T-helper 9 cell (primary cell): ENCODE data around the gene PROSER3.
"Not testable (repeated sequence)": the region's sequence is repeated elsewhere in the genome, so short reads cannot be mapped to it uniquely, and the experiment has no call there.

Experiments used
- DNase-seq: peaks from one replicate; pipeline ENCODE4 v3.0.0-alpha.2; 2020

PROSER3 gene

DNA sequence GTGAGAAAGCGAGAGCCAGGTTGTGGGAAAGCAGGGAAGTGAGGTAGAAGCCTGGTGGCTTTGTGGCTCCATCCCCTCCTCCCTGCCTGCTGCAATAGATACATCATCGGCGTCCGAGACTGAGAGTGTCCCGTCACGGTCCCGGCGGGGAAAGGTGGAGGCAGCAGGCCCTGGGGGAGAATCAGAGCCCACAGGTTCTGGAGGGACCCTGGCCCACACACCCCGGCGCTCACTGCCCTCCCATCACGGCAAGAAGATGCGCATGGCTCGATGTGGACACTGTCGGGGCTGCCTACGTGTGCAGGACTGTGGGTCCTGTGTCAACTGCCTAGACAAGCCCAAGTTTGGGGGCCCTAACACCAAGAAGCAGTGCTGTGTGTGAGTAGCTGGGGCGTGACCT is 35.1 kb upstream of the PROSER3 start:
- no peak for DNase-seq

- DNase-seq: no peak
Observed at GRCh38 chr19:35723671-35724070, 34.3 kb upstream of the PROSER3 start.

DNA sequence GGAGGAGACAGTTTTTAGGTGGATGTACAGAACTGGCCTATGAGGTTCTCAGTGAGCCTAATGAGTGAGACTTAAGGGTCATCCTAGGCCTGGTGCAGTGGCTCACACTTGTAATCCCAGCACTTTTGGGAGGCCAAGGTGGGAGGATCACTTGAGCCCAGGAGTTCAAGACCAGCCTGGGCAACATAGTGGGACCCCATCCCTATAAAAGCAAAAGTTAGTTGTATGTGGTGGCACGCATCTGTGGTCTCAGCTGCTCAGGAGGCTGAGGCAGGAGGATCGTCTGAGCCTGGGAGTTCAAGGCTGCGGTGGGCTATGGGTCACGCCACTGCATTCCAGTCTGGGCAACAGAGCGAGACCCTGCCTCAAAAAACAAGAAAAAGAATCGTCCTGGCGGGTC is 33.8 kb upstream of the PROSER3 start:
- DNase-seq: not testable (repeated sequence)

GRCh38 chr19:35724560-35724959 is 33.4 kb upstream of the PROSER3 start:
- no peak for DNase-seq

DNA sequence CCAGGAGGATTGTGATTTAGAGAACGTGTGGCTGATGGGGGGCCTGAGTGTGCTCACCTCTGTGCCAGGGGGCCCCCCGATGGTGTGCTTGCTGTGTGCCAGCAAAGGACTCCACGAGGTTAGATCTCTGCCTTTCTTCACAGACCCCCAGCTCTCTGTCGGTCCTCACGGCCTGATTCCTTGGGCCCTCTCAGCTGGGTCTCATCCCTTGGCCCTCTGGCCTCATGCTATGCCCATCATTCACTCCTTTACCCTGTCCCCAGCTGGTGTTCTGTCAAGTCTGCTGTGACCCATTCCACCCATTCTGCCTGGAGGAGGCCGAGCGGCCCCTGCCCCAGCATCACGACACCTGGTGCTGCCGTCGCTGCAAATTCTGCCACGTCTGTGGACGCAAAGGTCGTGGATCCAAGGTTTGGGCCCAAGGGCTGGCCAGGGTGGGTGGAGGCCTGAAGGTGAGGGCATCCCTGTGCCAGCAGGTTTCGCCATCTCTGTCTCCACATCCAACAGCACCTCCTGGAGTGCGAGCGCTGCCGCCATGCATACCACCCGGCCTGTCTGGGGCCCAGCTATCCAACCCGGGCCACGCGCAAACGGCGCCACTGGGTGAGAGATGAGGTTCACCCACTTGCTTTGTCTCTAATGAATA is 32.6 kb upstream of the PROSER3 start:
- DNase-seq: no peak

- no peak for DNase-seq
Observed at GRCh38 chr19:35727053-35727955, 30.7 kb upstream of the PROSER3 start.

DNA sequence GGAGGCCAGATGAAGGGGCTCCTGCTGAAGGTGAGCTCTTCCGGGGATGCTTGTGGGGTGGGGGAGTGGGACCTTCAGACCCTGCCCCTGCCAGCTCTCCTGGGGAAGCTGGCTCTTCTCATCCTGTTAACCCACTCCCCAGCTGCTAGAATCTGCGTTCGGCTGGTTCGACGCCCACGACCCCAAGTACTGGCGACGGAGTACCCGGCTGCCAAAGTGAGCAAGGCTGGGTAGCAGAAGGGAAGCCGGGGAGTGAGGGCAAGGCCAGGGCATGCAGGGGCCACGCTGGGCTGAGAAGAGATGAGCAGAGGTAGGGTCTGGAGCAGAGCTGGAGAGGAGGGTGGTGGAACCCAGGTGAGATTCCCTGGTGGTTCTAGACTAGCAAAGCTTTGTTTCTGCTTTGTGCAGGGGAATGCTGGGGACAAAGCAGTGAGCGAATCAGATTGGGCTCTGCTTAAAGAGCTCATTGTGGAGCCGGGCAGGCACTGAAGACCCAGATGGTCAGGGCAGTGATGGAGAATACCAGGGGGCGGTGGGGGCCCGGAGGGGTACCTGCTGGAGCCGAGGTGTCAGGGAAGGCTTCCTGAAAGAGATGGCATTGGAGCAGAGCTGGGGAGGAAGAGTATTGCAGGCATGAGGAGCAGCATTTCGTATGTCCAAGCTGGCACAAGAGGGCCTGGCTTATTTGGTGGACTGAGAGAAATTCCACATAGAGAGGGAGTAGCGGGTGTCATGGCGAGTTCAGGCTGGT is 29.8 kb upstream of the PROSER3 start:
- DNase-seq: no peak

- DNase-seq: no peak
Observed at GRCh38 chr19:35729021-35729420, 29.0 kb upstream of the PROSER3 start.

GRCh38 chr19:35729763-35730162 is 28.2 kb upstream of the PROSER3 start:
- no peak for DNase-seq

GRCh38 chr19:35730326-35730725 is 27.6 kb upstream of the PROSER3 start:
- no peak for DNase-seq

DNA sequence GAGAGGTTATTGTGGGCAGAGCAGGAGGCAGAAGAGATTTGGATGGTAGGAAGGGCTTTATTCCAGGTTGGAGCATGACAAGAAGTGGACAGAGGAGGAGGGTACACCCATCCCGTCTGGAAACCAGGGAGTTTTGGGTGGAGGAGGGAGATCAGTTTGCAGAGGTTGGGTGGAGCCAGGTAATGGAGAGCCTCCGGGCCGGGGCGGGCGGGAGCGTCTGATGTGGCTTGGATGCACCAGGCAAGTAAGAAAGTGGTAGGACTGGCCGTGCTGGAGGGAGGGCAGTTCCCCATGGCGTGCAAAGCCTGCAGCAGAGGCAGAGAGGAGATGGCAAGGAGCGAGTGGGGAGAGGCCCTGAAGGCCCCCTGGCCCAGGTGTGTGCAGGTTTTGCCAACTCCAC is 26.6 kb upstream of the PROSER3 start:
- DNase-seq: no peak

DNA sequence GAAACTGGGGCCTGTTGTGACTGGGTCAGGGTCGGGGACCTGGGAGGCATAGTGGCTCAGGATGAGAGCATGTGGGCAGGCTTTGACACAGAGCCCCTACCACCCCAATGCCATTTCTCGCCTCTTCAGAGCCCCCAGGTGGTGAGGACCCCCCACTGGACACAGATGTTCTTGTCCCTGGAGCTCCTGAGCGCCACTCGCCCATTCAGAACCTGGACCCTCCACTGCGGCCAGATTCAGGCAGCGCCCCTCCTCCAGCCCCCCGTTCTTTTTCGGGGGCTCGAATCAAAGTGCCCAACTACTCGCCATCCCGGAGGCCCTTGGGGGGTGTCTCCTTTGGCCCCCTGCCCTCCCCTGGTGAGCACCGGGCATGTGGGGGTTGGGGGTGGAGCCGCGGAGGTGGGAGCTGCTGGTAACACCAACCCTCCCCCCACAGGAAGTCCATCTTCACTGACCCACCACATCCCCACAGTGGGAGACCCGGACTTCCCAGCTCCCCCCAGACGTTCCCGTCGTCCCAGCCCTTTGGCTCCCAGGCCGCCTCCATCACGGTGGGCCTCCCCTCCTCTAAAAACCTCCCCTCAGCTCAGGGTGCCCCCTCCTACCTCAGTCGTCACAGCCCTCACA is 26.1 kb upstream of the PROSER3 start:
- DNase-seq: no peak

GRCh38 chr19:35732540-35733179 is 25.3 kb upstream of the PROSER3 start:
- DNase-seq: no peak

DNA sequence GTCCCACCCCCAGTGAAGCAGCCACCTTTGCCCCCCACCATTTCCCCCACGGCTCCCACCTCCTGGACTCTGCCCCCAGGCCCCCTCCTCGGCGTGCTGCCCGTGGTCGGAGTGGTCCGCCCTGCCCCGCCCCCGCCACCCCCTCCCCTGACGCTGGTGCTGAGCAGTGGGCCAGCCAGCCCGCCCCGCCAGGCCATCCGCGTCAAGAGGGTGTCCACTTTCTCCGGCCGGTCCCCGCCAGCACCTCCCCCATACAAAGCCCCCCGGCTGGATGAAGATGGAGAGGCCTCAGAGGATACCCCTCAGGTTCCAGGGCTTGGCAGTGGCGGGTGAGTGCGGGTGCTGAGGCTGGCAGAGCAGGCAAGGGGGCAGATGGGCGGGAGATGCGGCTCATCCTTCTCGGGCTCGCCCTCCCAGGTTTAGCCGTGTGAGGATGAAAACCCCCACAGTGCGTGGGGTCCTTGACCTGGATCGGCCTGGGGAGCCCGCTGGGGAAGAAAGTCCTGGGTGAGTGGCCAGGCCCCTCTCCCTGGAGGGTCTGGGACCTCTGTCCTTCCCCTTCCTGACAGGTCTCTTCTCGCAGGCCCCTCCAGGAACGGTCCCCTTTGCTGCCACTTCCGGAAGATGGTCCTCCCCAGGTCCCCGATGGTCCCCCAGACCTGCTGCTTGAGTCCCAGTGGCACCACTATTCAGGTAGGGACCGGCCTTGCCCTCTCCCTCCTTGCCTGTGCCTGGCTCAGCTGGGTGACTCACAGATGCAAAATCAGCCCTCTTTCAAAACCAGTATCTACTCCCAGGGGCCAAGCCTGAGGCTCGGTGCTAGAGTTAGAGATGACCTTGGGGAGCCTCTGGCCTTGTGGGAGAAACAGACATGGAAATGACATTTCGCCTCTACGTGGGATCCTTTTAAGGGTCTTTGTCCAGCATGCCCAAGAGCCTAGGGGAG is 24.5 kb upstream of the PROSER3 start:
- DNase-seq: no peak

GRCh38 chr19:35734273-35734672 is 23.7 kb upstream of the PROSER3 start:
- no peak for DNase-seq

GRCh38 chr19:35734889-35735288 is 23.1 kb upstream of the PROSER3 start:
- no peak for DNase-seq

DNA sequence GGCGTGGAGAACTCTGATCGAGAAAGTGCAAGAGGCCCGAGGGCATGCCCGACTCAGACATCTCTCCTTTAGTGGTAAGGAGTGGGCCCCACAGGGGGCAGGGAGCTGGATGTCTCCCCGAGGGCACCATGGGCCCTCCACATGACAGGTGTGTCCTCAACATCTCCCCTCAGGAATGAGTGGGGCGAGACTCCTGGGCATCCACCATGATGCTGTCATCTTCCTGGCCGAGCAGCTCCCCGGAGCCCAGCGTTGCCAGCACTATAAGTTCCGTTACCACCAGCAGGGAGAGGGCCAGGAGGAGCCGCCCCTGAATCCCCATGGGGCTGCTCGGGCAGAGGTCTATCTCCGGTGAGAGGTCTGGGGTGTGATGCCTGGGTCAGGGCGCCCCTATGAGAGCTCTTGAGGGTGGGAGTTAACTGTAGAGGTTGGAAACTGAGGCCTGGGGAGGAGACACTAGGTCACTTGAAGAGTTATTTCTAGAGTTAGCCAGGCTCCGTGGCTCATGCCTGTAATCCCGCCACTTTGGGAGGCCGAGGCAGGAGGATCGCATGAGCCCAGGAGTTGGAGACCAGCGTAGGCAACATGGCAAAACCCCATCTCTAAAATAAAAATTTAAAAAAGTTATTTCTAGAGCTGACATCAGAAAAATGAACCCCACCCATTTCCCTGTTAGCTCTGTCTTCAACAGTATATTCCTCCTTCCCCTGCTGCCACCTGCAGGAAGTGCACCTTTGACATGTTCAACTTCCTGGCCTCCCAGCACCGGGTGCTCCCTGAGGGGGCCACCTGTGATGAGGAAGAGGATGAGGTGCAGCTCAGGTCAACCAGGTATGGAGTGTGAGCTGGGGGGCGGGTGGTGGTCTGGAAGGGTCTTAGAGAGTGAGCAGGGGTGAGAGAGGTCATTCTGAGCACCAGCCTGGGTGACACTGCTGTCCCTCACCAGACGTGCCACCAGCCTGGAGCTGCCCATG is 20.8 kb upstream of the PROSER3 start:
- no peak for DNase-seq

DNA sequence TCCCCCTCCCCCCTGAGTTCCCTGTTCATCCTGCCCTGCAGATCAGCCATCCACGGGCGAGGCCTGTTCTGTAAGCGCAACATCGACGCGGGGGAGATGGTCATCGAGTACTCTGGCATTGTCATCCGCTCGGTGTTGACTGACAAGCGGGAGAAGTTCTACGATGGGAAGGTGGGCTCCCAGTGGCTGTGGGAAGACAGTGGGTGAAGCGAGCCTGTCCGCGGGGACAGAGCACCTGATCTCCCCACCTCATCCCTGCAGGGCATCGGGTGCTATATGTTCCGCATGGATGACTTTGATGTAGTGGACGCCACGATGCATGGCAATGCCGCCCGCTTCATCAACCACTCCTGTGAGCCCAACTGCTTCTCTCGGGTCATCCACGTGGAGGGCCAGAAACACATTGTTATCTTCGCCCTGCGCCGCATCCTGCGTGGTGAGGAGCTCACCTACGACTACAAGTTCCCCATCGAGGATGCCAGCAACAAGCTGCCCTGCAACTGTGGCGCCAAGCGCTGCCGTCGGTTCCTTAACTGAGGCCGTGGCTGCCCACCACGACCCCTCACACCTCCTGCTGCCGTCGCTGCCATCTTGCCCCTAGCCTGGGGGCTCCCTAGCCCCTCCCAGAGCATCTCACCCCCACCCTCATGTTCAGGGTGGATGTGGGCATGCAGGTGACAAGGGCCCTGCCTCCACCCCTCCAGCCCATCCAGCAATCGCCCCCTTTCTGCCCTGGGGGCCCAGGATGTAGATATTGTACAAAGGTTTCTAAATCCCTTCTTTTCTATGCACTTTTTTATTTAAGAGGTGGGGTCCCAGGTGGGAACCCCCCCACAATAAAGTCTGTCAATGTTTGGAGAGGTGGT is 19.7 kb upstream of the PROSER3 start:
- no peak for DNase-seq

GRCh38 chr19:35738887-35739229 is 19.1 kb upstream of the PROSER3 start:
- DNase-seq: no peak
